Pons (tissue), 1 donor: ENCODE results near the gene MRPS18B.

ENCODE experiments used
- DNase-seq: peaks from one replicate; pipeline ENCODE4 v3.0.0-alpha.2; 2016; ENCODE audit warnings: low spot score

The MRPS18B gene

DNA sequence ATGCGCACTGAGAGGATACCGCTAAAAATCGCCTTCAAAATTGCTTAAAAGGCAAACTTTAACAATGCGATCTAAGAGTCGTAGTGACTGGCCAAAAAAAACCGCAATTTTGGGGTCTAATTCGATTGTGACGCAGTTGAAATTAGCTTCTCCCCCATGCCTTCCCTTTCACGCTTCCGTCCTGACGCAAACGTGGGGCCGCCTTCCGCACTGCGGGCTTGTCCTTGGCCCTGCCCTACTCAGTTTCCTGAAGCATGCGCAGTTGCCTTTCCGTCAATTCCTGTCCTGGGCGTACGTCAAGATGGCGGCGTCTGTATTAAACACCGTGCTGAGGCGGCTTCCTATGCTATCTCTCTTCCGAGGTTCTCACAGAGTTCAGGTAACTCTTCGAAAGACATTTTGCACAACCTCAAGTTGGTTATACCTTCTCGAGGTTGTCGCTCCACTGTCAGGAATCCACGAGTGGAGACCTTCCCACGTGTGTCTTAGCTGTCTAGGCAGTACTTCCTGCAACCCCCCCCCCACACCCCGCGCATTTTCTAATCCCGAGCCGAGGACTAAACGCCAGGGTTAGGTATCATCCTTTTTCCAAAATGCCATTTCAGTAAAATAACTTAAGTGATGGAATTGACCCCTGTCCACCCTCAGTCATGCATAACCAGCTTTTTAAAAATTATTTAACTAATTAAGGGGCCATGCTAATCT, at the start of gene MRPS18B:
MRPS18B (plus strand) TSS at position 276 of the 705 bp plus-strand sequence; CDS start at position 302, 26 bp downstream.
- peak; percentile 99 for DNase-seq

DNA sequence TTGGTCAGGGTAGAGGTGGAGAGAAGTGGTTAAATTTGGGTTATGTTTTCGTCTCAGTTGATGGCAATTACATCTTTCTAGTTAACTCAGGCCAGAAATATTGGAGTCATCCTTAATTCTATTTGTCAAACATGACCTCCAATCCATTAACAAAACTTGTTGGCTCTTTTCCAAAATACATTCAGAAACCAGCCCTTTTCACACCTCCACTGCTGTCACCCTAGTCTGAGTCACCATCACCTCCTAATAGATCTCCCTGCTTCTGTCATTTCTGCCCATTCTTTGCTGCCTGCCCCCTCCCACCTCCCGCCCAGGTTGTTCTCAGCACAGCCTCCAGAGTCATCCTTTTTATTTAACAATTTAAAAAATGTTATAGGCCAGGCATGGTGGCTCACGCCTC, 49.4 kb upstream of the MRPS18B start:
- DNase-seq: no peak

DNA sequence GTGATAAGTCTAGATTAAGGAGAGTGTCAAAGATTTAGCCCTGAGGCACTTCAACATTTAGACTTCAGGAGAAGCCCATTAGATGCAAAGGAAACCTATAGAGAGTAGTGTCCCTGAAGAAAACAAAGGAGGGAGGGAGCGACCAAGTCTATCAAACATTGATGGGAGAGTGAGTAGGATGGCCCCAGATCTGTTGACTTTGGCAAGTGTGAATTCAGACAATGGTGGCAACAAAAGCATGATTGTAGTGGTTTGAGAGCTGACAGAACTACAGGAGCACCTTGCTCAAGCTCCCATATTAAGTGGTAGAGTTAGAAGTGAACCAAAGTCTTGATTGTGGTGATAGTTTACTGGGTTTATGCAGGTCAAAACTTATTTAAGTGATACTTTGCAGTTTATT, 47.4 kb upstream of the MRPS18B start:
- no peak for DNase-seq

DNA sequence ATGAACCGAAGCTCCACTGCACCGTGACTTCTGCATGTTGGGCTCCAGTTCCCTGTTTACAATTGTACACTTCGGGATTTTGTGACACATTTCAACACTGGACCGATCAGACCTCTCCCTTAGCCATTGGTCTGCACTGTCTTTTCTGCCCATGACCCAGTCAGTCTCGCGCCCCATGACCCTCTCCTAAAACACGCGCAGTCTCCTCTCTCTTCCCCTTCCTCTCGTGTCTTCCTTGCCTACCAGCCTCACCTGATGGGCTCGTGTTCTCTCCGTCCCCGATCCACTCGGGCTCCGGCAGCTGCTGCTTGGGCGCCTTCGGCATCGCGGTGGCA, 46.9 kb upstream of the MRPS18B start:
- DNase-seq: no peak

DNA sequence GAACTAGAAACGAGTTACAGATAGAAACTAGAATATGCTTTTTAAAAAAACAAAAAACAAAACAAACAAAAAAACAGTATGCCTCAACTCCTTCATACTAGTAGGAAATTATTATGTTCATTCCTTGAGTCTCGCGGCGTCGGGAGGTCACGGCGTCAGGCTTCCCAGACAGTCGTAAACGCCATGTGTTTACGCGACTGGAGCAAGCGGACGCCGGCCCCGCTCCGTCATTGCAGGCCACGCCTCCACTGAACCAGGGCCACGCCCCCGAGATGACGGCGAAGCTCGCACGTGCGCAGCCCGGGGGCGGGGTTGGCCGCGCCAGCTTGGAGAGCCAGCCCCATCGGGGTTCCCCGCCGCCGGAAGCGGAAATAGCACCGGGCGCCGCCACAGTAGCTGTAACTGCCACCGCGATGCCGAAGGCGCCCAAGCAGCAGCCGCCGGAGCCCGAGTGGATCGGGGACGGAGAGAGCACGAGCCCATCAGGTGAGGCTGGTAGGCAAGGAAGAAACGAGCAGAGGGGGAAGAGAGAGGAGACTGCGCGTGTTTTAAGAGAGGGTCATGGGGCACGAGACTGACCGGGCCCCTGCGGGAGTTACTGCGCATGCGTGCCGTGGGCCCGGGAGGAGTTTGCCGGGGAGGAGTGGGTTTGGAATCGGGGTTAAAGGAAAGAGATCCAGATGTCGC, 46.4 kb upstream of the MRPS18B start, which contains the start of gene ABCF1:
ABCF1 (plus strand) TSS at position 368 of the 687 bp plus-strand sequence; CDS start at position 414, 46 bp downstream.
- DNase-seq: peak; percentile 94

DNA sequence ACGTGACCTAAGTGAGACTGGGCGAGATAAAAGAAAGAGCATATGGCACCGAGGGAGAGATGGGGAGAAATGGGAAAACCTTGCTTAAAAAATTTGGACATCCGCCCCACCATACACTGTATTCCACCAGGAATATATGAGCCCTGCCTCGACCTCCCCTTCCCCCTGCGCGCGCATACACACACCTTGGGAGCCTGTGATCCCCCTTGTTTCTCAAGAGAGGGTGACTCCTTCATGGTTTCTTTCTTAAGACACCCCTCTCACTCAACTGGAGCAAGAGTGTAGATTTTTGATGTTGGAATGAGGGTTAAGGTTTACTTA, 45.9 kb upstream of the MRPS18B start:
- peak; percentile 11 for DNase-seq

DNA sequence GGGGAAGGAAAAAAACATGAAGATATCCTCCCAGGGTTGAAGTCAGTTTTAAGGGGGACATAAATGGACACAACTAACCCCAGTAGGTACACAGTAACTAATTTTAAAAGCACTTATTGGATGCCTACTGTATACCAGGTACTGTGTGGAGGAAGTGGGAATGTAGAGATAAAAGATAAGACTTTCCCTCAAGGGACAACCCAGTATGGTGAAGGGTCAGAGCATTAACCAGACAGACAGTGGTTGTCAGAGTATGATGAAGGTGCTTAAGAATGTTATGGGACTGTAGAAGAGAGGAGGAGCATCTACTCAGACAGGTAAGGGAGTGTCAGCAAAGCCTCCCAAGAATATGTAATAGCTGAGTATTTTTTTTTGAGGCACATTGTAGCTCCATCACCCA, 45.5 kb upstream of the MRPS18B start:
- DNase-seq: no peak

DNA sequence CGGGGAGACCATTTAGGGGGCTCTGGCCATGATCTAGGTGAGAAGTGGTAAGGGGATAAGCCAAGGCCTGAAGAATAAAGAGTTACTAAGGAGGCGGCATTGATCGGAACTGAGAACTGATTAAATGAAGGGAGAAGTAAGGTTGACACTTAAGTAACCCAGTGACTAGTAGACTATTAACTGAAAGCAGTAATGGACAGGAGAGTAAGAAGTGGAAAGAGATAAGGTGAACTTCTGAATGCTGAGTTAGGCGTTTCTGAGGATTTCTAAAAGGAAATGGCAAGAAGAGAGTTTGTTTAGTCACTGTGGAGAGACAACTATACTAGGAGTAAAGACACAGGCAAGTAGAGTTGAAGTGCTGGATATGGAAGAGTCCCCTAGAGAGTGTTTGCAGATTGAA, 44.5 kb upstream of the MRPS18B start:
- no peak for DNase-seq

DNA sequence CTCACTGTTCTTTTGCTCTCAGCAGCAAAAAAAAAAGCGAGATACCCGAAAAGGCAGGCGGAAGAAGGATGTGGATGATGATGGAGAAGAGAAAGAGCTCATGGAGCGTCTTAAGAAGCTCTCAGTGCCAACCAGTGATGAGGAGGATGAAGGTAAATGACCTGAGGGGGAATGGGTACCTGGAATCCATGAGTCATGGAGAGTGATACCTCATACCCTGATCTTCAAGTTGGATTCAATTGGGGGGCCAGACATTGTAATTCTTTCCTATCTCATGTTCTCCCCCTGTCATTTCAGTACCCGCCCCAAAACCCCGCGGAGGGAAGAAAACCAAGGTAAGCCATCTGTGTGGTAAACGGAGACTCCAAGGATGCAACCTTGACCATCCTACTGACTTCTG, 39.6 kb upstream of the MRPS18B start:
- no peak for DNase-seq

DNA sequence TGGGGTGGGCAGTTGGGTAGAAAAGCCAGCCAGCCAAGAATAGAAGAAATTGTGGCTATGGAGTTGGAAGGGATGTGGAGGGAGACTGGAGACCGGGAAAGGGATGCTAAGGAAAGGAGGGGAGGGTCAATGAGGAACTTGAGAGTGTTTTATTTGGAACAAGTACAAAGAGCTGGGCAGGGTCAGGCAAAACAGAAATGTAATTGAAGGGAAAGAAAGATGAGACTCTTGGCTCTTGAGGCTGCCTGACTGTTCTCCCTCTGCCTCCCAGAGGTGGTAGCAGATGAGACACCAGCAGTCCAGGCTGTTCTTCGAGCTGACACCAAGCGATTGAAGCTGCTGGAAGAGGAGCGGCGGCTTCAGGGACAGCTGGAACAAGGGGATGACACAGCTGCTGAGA, 33.7 kb upstream of the MRPS18B start:
- DNase-seq: no peak

DNA sequence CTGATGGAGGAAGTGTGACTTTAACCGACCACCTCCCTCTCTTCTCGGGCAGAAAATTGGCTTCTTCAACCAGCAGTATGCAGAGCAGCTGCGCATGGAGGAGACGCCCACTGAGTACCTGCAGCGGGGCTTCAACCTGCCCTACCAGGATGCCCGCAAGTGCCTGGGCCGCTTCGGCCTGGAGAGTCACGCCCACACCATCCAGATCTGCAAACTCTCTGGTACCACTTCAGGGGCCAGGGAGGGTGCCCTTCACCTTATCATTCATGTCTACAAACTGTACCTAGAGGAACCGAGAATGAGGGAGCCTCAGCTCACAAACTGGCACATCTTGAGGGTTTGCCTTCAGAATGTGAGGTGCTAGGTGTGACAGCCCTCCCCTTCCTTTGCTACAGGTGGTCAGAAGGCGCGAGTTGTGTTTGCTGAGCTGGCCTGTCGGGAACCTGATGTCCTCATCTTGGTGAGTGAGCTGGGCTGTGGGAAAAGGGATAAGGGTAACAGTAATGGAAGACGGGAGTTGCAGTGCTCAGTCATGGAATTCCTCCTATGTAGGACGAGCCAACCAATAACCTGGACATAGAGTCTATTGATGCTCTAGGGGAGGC, 27.8 kb upstream of the MRPS18B start:
- no peak for DNase-seq

DNA sequence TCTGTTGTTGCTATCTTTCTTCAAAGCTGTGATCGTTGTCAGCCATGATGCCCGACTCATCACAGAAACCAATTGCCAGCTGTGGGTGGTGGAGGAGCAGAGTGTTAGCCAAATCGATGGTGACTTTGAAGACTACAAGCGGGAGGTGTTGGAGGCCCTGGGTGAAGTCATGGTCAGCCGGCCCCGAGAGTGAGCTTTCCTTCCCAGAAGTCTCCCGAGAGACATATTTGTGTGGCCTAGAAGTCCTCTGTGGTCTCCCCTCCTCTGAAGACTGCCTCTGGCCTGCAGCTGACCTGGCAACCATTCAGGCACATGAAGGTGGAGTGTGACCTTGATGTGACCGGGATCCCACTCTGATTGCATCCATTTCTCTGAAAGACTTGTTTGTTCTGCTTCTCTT, 27.1 kb upstream of the MRPS18B start:
- no peak for DNase-seq

DNA sequence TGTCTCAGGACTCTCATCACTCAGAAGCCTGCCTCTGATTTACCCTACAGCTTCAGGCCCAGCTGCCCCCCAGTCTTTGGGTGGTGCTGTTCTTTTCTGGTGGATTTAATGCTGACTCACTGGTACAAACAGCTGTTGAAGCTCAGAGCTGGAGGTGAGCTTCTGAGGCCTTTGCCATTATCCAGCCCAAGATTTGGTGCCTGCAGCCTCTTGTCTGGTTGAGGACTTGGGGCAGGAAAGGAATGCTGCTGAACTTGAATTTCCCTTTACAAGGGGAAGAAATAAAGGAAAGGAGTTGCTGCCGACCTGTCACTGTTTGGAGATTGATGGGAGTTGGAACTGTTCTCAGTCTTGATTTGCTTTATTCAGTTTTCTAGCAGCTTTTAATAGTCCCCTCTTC, 26.6 kb upstream of the MRPS18B start:
- DNase-seq: no peak

DNA sequence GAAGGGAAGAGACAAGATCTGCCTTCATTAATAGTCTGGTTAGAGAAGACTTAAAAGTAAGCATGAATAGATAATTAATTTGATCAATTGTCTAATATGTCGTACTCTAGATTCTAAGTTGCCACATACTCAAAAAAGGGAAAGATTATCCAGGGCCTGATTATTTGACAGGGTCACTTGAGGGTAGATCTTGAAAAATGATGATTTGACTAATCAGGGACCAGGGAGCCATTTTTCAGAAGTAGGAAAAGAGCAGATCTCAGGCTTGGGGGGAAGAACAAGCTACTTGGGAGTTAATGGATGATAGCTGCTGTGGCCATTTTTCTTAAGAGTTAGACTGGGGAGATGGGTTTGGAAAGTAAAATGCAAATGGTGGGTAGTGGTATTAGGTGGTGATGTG, 25.4 kb upstream of the MRPS18B start:
- DNase-seq: no peak

DNA sequence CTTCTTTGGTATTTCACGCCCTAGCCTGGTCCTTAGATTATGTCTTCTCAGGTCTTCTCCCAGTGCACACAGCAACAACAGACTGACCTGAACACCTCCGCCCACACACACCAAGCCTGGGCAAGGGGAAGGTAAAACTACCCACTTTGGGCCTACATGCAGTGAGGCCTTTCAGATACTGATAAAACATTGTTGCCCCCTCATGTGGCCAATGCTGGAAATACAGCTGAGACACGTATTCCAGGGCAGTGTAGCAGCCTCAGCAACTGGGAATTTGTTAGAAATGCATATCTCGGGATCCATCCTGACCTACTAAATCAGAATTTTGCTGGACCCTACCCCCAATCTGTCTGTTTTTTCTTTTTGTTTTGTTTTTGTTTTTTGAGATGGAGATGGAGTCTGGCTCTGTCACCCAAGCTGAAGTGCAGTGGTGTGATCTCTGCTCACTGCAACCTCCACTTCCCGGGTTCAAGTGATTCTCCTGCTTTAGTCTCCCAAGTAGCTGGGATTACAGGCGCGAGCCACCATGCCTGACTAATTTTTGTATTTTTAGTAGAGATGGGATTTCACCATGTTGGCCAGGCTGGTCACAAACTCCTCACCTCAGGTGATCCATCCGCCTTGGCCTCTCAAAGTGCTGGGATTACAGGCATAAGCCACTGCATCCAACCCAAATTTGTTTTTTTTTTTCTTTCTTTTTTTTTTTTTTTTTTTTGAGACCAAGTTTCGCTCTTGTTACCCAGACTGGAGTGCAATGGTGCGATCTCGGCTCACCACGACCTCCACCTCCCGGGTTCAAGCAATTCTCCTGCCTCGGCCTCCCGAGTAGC, 20.1 kb upstream of the MRPS18B start:
- DNase-seq: peak; percentile 69

DNA sequence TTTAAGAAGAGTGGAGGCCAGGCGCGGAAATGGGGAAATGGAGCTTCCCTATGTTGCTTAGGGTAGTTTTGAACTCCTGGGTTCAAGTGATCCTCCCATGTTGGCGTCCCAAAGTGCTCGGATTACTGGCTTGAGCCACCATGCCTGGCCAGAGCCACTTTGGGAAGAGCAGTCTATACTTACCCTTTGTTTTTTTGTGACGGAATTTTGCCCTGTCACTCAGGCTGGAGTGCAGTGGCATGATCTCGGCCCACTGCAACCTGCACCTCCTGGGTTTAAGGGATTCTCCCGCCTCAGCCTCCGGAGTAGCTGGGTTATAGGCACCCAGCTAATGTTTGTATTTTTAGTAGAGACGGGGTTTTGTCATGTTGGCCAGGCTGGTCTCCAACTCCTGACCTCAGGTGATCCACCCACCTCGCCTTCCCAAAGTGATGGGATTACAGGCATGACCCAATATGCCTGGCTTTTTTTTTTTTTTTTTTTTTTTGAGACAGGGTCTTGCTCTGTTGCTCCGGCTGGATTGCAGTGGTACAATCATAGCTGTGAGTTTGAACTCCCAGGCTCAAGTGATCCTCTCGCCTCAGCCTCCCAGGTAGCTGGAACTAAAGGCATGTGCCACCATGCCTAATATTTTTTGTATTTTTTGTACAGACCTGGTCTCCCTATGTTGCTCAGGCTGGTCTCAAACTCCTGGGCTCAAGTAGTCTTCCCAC, 18.6 kb upstream of the MRPS18B start:
- no peak for DNase-seq

DNA sequence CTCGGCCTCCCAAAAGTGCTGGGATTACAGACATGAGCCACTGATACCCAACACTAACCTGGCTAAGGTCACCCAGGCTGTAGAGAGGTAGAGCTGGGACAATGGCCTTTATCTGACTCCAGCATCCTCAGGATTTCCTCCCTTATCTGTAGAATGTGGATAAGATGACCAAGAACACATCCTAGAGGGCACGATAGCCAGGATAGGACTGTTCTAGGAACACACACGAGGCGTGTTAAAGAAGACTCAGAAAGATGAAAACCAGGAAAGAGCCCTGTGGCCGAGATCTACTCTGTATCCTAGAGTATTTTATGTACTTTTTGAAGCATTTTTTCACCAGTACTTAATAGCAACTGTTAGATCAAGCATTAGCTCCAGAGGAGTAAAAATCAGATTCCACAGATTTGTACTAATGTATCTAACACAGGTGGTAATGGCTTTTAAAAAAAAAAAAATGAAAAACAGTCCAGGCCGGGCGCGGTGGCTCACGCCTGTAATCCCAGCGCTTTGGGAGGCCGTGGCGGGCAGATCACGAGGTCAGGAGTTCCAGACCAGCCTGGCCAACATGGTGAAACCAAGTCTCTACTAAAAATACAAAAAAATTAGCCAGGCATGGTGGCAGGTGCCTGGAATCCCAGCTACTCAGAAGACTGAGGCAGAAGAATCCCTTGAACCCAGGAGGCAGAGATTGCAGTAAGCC, 17.9 kb upstream of the MRPS18B start:
- no peak for DNase-seq

DNA sequence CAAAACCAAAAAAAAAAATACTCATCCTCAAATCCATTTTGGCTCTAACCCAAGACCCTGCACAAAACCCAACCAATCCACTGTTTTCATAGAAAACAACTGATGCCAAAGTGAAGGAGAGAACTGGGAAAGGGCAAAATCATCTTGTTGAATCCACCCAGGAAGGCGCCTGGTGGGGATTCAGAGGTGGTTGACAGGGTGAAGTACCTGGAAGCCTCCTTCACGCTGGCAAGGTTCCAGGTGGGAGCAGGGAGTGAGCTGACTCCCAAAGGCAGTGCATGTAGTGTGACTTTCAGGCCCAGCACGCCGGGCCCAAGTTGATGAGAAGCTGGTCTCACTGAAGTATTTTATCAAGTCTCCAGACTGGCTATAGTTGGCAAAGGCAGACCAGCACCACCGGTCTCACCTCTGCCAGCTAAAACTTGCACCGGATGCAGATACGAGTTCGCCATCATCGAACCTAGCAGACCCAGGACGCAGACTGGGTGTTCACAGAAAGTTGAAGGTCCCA, 17.1 kb upstream of the MRPS18B start:
- DNase-seq: no peak

DNA sequence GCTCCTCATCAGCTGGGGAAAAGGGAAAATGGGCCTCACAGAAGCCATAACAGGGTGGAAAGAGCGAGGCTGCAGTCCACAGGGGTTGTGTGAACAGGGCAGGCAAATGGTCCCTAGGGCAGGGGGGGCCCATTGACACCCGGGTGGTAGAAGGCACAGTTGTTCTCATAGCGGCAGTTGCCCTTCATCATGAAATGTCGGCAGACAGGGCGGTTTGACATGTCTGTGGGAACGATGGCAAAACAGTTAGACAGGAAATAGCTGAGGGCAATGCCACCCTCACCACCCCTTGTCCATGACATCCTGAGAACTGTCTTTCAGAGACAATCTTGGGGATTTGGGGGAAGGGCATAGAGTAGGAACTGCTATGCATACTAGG, 16.2 kb upstream of the MRPS18B start:
- DNase-seq: no peak

DNA sequence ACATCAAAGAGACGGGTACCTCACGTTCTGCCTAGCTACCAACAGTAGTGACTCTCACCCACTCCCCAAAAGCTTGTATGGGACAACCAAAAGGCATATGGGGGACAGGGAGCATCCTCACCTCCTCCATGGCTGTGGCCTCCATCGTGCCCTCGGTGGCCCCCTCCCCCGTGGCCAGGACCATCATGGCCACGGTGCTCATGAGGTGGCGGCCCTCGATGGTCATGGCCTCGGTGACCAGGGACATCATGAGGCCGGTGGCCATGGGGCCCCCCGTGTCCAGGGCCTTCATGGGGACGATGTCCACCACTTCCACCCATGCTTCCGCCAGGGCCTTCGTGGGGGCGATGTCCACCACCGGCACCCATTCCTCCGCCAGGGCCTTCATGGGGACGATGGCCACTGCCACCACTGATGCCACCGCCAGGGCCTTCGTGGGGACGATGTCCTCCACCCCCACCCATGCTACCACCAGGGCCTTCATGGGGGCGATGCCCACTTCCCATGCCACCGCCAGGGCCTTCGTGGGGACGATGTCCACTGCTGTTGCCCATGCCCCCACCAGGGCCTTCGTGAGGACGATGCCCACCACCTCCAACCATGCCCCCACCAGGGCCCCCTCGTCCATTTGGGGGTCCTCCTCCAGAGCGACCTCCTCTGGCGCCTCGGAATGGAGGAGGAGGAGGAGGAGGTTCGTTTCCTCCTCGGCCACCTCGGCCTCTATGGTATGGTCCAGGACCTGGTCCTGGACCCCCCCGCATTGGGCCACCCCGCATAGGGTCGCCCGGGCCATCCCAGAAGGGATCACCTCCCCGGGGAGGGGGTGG, 15.6 kb upstream of the MRPS18B start:
- no peak for DNase-seq
